AG04449 (cell line): ENCODE data around the gene WASF2.

Source experiments
- CTCF ChIA-PET: fragments of 350-600 bp; formaldehyde crosslinking; extraction: SDS; loops from one replicate; lab custom pipeline; 2021; ENCODE audit warnings: antibody characterized with exemption; lab: Yijun Ruan, JAX
- POLR2A ChIA-PET: fragments of 400-600, 350-600 bp; formaldehyde crosslinking; extraction: SDS; loops from one replicate; lab custom pipeline; 2020; ENCODE audit warnings: antibody characterized with exemption, inconsistent platforms; lab: Yijun Ruan, JAX
- DNase-seq: peaks from one replicate; pipeline ENCODE4 v3.0.0-alpha.2; 2010; ENCODE audit warnings: low read depth, low spot score
- H3K4me3 ChIP-seq: 2 replicates; pipeline ENCODE4 v1.5.1; 2011; ENCODE audit warnings: low read depth, mild to moderate bottlenecking, control low read depth, low read length
- TF ChIP-seq, protein P1 (sequence below): IDR thresholded peaks from one replicate; pipeline ENCODE4 v1.5.1; 2011; ENCODE audit warnings: mild to moderate bottlenecking, moderate library complexity, low read length, control low read depth, inconsistent platforms; ENCODE audit not compliant: insufficient read depth; ENCODE audit errors: missing control alignments

The WASF2 gene

DNA sequence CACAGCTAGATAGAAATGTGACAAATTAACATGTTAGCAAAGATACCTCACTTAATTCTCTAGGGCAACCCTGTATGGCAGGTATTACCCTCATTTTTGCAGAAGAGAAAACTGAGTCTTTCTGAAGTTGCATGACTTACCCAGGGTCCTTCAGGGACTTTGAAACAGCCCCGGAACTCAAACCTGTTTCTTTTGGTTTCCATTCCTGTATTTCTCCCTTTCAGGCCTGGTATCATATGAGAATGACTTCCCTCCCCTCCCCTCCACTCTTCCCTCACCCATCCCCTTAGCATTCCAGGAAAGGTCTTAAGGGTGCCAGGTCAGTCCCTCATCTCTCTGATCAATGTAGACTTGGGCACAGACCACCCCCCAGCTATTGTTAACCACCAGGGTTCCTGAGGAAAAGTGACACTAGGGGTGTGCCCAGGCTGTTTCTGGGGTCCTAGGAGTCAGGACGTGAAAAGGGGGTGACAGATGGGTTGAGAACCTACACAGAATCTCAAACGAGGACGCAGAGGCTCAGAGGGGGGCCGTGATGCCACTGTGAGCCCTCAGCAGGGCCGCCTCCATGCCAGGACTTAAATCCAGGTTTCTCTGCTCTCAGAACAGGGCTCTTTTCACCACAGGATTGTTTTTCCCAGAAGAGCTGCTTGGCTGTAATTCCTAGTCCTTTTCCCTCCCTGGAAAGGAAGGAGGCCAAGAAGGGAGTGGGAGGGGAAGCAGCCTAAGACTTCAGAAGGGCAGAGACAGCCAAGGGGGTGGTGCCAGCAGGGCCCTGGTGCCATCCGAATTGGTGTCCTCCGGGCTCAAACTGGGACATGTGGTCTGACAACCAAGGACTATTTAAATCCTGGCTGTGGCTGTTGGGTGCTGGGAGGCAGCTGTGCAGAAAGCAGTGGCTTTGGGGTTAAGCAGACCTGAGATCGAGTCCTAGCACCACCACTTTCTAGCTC is 2.1 kb upstream of the WASF2 start:
- TF ChIP-seq, protein P1, sequence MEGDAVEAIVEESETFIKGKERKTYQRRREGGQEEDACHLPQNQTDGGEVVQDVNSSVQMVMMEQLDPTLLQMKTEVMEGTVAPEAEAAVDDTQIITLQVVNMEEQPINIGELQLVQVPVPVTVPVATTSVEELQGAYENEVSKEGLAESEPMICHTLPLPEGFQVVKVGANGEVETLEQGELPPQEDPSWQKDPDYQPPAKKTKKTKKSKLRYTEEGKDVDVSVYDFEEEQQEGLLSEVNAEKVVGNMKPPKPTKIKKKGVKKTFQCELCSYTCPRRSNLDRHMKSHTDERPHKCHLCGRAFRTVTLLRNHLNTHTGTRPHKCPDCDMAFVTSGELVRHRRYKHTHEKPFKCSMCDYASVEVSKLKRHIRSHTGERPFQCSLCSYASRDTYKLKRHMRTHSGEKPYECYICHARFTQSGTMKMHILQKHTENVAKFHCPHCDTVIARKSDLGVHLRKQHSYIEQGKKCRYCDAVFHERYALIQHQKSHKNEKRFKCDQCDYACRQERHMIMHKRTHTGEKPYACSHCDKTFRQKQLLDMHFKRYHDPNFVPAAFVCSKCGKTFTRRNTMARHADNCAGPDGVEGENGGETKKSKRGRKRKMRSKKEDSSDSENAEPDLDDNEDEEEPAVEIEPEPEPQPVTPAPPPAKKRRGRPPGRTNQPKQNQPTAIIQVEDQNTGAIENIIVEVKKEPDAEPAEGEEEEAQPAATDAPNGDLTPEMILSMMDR: no peak
- ChIA-PET CTCF (interaction anchor here (0.7 to 3.0 kb wide), 4 partner anchors 12 to 116 kb away, joined by 3 to 14 read pairs (median 8); no protein-coding TSS in a partner anchor), POLR2A (no interaction called here)
- no peak overlapping the region for H3K4me3 ChIP-seq
- no peak for DNase-seq

DNA sequence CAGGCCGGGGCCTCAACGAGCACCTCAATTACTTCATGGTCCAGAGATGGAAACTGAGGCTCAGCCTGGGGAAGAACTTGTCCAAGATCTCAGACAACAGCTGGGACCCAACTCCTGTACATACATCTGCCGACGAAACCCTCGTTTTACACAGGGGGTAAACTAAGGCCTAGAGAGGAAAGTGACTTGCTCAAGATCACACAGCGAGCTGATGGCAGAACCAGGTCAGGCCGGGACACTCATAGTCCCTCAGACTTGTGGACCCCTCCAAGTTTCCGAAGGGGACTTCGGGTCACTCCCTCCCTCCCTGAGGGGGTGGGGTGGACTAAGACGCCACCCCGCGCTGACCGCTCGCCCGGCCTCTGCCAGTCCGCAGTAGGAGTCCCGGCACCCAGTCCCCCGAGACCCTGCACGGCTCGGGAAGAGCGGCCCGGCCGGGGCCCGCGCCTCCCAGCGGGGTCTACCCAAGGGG is 430 bp downstream of the WASF2 start:
- TF ChIP-seq, protein P1: no peak
- POLR2A ChIA-PET: interaction anchor here (1.0 to 1.2 kb wide), 2 partner anchors 24 to 53 kb away, joined by 4 to 5 read pairs; no protein-coding TSS in a partner anchor
- DNase-seq: no peak
- H3K4me3 ChIP-seq: peak overlapping the region; percentile 72
- CTCF ChIA-PET: interaction anchor here (1.4 to 2.3 kb wide), 3 partner anchors 67 to 118 kb away, joined by 5 to 13 read pairs (median 5); no protein-coding TSS in a partner anchor

DNA sequence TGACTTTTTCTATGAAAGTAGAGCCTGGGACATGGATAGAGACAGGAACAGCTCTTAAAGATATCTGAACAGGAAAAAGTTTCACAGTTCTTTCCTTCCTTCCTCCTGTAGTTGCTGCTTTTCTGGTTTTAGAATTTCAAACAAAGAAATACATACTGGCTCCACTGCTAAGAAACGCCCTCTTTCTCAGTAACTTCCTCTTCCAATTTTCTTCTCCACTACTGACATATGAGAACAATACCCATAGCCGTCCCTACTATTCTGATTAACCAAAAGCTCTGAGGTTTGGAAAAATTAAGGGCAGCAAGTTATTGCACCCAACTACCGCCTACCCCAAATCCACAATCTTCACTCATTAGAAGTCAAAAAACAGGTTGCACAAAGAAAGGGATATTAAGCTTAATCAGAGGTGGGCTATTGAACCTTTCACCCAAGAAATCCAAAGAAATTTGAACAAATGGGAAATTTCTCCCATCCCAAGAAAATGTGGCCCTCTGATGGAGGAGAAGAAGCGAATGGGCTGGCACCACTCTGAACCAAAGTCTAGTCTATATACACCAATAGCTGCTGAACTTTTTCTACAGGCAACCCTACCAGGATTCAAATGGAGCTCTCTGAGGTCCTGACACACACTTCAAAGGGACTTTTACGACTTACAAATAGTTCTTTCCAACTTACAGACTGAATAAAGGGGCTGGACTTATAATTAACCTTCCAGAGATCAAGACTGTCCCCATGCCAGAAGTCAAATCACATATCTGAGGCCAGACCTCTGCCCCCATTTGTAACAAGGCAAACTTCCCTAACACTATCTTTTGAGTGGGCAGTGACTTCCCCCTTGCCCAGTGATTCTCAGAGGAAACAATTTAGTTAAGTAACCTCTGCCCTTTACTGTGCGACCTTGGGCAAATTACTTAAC is 1.7 kb downstream of the WASF2 start:
- TF ChIP-seq, protein P1: no peak
- POLR2A ChIA-PET: interaction anchor here (1.2 kb wide), 1 partner anchor 51 kb away, joined by 5 read pairs; no protein-coding TSS in a partner anchor
- CTCF ChIA-PET: interaction anchor here (1.0 to 1.9 kb wide), 7 partner anchors 8 to 192 kb away, joined by 3 to 6 read pairs (median 4); no protein-coding TSS in a partner anchor
- DNase-seq: no peak
- peak overlapping the region; percentile 72 for H3K4me3 ChIP-seq

DNA sequence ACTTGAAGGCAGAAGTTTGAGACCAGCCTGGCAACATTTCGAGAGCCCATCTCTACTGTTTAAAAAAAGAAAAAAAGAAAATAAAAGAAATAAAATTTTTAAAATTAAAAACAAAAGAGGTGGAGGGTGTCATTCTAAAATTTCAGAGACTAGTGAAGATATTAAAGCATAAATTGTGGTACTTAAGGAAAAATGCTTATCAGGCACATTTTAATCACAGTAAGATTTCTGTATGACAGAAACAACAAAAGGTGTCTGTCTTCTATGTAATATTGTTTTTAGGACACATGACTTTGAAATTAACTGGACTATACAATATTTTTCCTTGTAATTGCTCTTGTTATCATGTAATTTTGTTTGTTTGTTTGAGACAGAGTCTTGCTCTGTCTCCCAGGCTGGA is 4.6 kb downstream of the WASF2 start:
- H3K4me3 ChIP-seq: no peak overlapping the region
- DNase-seq: no peak
- POLR2A ChIA-PET: no interaction called here
- CTCF ChIA-PET: no interaction called here
- TF ChIP-seq, protein P1: no peak

DNA sequence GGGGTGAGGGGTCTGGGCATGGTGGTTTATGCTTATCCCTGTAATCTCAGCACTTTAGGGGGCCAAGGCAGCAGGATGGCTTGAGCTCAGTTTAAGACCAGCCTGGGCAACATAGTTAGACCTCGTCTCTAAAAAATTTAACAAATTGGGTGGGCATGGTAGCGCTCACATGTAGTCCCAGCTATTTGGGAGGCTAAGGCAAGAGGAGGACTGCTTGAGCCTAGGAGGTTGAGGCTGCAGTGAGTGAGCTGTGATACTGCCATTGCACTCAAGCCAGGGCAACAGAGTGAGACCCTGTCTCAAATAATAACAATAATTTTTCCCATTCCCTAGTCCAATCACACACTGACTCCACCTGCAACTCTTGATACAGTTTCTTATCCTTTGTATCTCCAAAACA is 6.3 kb downstream of the WASF2 start:
- TF ChIP-seq, protein P1: no peak
- DNase-seq: no peak
- ChIA-PET CTCF (interaction anchor here (0.6 to 1.2 kb wide), 4 partner anchors 14 to 87 kb away, joined by 3 read pairs; no protein-coding TSS in a partner anchor), POLR2A (no interaction called here)
- no peak overlapping the region for H3K4me3 ChIP-seq
